ENCODE data around the gene FGF21.

The FGF21 gene

GRCh38 chr19:48737360-48737998 is 17.8 kb upstream of the FGF21 start:
- TF ChIP-seq CTCF (IDR thresholded peaks at IDR 0.05; ENCODE audit: unreplicated experiment in 3 of 3), result no peak
- H3K9me3 Mint-ChIP-seq, result peaks cover 3% of the 10 kb centered on the region
- peak overlapping the region; percentile 76 to 93 (median 82) for H3K4me3 Mint-ChIP-seq
- H3K27ac Mint-ChIP-seq, result peak overlapping the region in 2 of 3 experiments; percentile 35 to 68
- peaks cover 4% of the 10 kb centered on the region for H3K36me3 Mint-ChIP-seq (ENCODE audit: low read depth)
- peaks cover 20% of the 10 kb centered on the region for H3K27me3 Mint-ChIP-seq (ENCODE audit: low read depth)
- H3K4me1 Mint-ChIP-seq, result peaks cover 17% of the 10 kb centered on the region

GRCh38 chr19:48738557-48739403 is 16.5 kb upstream of the FGF21 start:
- Mint-ChIP-seq H3K36me3 (ENCODE audit: low read depth) (peaks cover 4% of the 10 kb centered on the region), H3K27me3 (ENCODE audit: low read depth) (peaks cover 20% of the 10 kb centered on the region), H3K4me3 (peak overlapping the region; percentile 82 to 93 (median 86)), H3K9me3 (peaks cover 3% of the 10 kb centered on the region), H3K4me1 (peaks cover 17% of the 10 kb centered on the region), H3K27ac (peak overlapping the region; percentile 89 to 94 (median 93))
- TF ChIP-seq CTCF (IDR thresholded peaks at IDR 0.05; ENCODE audit: unreplicated experiment in 3 of 3), result peak; percentile 17 to 41 (median 31)

- no peak for TF ChIP-seq CTCF (IDR thresholded peaks at IDR 0.05; ENCODE audit: unreplicated experiment in 3 of 3)
- Mint-ChIP-seq H3K36me3 (ENCODE audit: low read depth) (peaks cover 4% of the 10 kb centered on the region), H3K4me3 (peak overlapping the region; percentile 66 to 71 (median 70)), H3K27me3 (ENCODE audit: low read depth) (peaks cover 20% of the 10 kb centered on the region), H3K9me3 (peaks cover 3% of the 10 kb centered on the region), H3K27ac (no peak overlapping the region), H3K4me1 (peaks cover 17% of the 10 kb centered on the region)
Measured at GRCh38 chr19:48739404-48740163, 15.7 kb upstream of the FGF21 start.

GRCh38 chr19:48740164-48740972 is 15.0 kb upstream of the FGF21 start, which contains the start of gene RASIP1:
Gene RASIP1 (minus strand): TSS chr19:48740610. CDS start chr19:48740282, 328 bp downstream.
- no peak for TF ChIP-seq CTCF (IDR thresholded peaks at IDR 0.05; ENCODE audit: unreplicated experiment in 3 of 3)
- peak within 1 kb of the TSS; percentile 66 to 73 (median 70) for H3K4me3 Mint-ChIP-seq
- H3K4me1 Mint-ChIP-seq, result peaks cover 12% of the 10 kb centered on the region
- no peaks in the 10 kb centered on the region for H3K36me3 Mint-ChIP-seq (ENCODE audit: low read depth)
- no peak within 1 kb of the TSS for H3K27ac Mint-ChIP-seq
- no peaks in the 10 kb centered on the region for H3K9me3 Mint-ChIP-seq
- peaks cover 16% of the 10 kb centered on the region for H3K27me3 Mint-ChIP-seq (ENCODE audit: low read depth)

Measured in nephron (organoid).